HepG2 (cell line): Measurements from ENCODE around the gene ELP2. TPM values are rescaled to one million over a fixed set of nuclear protein-coding genes. Genes with fewer than 3 reads are reported as not detected.
A peak's percentile ranks its signal among the peaks of the same experiment; 100 is the strongest.

Experiments used
- ADNP ChIP-seq: sonication (generic); formaldehyde crosslinking; IDR thresholded peaks from 2 replicates; pipeline ENCODE4 v1.4.0; 2020; ENCODE audit warnings: missing genetic modification reagents
- ARNT ChIP-seq: fragments of 450-650 bp; IDR thresholded peaks from 2 replicates; pipeline ENCODE4 v1.6.1; 2017
- HOXA9 ChIP-seq: sonication (generic); formaldehyde crosslinking; IDR thresholded peaks from 2 replicates; pipeline ENCODE4 v1.8.1; 2022; ENCODE audit warnings: missing genetic modification reagents, mild to moderate bottlenecking, moderate library complexity, borderline replicate concordance
- KDM4B ChIP-seq: sonication (generic); formaldehyde crosslinking; IDR thresholded peaks from 2 replicates; pipeline ENCODE4 v1.4.0; 2020; ENCODE audit warnings: missing genetic modification reagents
- MTA3 ChIP-seq: sonication (generic); formaldehyde crosslinking; IDR thresholded peaks from 2 replicates; pipeline ENCODE4 v1.4.0; 2020; ENCODE audit warnings: missing genetic modification reagents
- NR2F6 ChIP-seq, 2 experiments: IDR thresholded peaks; 2 replicates each; pipeline ENCODE4 v1.6.1; 2016; ENCODE audit warnings: antibody characterized with exemption in 1 of 2, mild to moderate bottlenecking in 1 of 2
- ONECUT2 ChIP-seq: sonication (generic); formaldehyde crosslinking; IDR thresholded peaks from 2 replicates; pipeline ENCODE4 v1.4.0; 2020; ENCODE audit warnings: missing genetic modification reagents
- SCMH1 ChIP-seq: sonication (generic); formaldehyde crosslinking; IDR thresholded peaks from 2 replicates; pipeline ENCODE4 v1.9.0; 2021; ENCODE audit warnings: missing genetic modification reagents, mild to moderate bottlenecking, borderline replicate concordance
- SPEN ChIP-seq: sonication (generic); formaldehyde crosslinking; IDR thresholded peaks from 2 replicates; pipeline ENCODE4 v1.5.1; 2020; ENCODE audit warnings: low read depth, mild to moderate bottlenecking, missing genetic modification reagents
- SUZ12 ChIP-seq: fragments of 150-350 bp; IDR thresholded peaks from 2 replicates; pipeline ENCODE4 v1.6.1; 2014; ENCODE audit warnings: low read depth, low read length
- TBX2 ChIP-seq: sonication (generic); formaldehyde crosslinking; IDR thresholded peaks from 2 replicates; pipeline ENCODE4 v1.5.0; 2020; ENCODE audit warnings: missing genetic modification reagents, mild to moderate bottlenecking, borderline replicate concordance
- TEAD3 ChIP-seq: optimal IDR thresholded peaks from 2 replicates; pipeline ENCODE3; 2016; ENCODE audit warnings: borderline replicate concordance
- TOPORS ChIP-seq: sonication (generic); formaldehyde crosslinking; IDR thresholded peaks from 2 replicates; pipeline ENCODE4 v1.8.0; 2023; ENCODE audit warnings: mild to moderate bottlenecking, missing genetic modification reagents
- ZMYM2 ChIP-seq: sonication (generic); formaldehyde crosslinking; IDR thresholded peaks from 2 replicates; pipeline ENCODE4 v1.8.0; 2022; ENCODE audit warnings: mild to moderate bottlenecking, missing genetic modification reagents
- ZNF12 ChIP-seq: sonication (generic); formaldehyde crosslinking; IDR thresholded peaks from 2 replicates; pipeline ENCODE4 v1.5.0; 2020; ENCODE audit warnings: missing genetic modification reagents
- ZNF33B ChIP-seq: sonication (generic); formaldehyde crosslinking; IDR thresholded peaks from 2 replicates; pipeline ENCODE4 v1.5.1; 2020; ENCODE audit warnings: mild to moderate bottlenecking, missing genetic modification reagents
- ZNF34 ChIP-seq: sonication (generic); formaldehyde crosslinking; IDR thresholded peaks from 2 replicates; pipeline ENCODE4 v1.4.0; 2020; ENCODE audit warnings: mild to moderate bottlenecking, missing genetic modification reagents, borderline replicate concordance
- ZNF343 ChIP-seq: sonication (generic); formaldehyde crosslinking; IDR thresholded peaks from 2 replicates; pipeline ENCODE4 v1.4.0; 2020; ENCODE audit warnings: mild to moderate bottlenecking, missing genetic modification reagents
- ZNF446 ChIP-seq: sonication (generic); formaldehyde crosslinking; IDR thresholded peaks from 2 replicates; pipeline ENCODE4 v1.5.0; 2020; ENCODE audit warnings: mild to moderate bottlenecking, missing genetic modification reagents
- ZNF547 ChIP-seq: sonication (generic); formaldehyde crosslinking; IDR thresholded peaks from 2 replicates; pipeline ENCODE4 v1.5.1; 2020; ENCODE audit warnings: mild to moderate bottlenecking, missing genetic modification reagents
- polyA plus RNA-seq, 8 experiments: library from polyadenylated mRNA; depleted of rRNA in 3 of 8; stranded (reverse) in 7 of 8; unstranded in 1 of 8; fragments of >200 nt; fragmentation: Illumina TruSeq in 4 of 8; extraction: Trizol in 4 of 8; gene quantifications; 2 replicates each; pipeline versions ENCODE4 v1.2.1 to v1.2.3, GENCODE V29; 2011 to 2016; ENCODE audit warnings: low read depth in 4 of 8, missing spikeins in 1 of 8, mixed read lengths in 1 of 8; ENCODE audit not compliant: insufficient read depth in 1 of 8
- total RNA-seq, 5 experiments: library from RNA; depleted of rRNA; stranded (reverse); fragments of >200 nt; fragmentation: Illumina TruSeq; extraction: Trizol; gene quantifications; 2 replicates each; pipeline ENCODE4 v1.2.3, GENCODE V29; 2016; ENCODE audit warnings: low read depth in 1 of 5
- TF ChIP-seq, protein P1 (sequence below): sonication (generic); formaldehyde crosslinking; IDR thresholded peaks from 2 replicates; pipeline ENCODE4 v1.4.0; 2020; ENCODE audit warnings: missing genetic modification reagents, mild to moderate bottlenecking, borderline replicate concordance
- TF ChIP-seq, protein P2 (sequence below): sonication (generic); formaldehyde crosslinking; IDR thresholded peaks from 2 replicates; pipeline ENCODE4 v1.4.0; 2020; ENCODE audit warnings: mild to moderate bottlenecking, low read depth, missing genetic modification reagents
- TF ChIP-seq, protein P3 (sequence below): sonication (generic); formaldehyde crosslinking; IDR thresholded peaks from 2 replicates; pipeline ENCODE4 v1.4.0; 2020; ENCODE audit warnings: low read depth, mild to moderate bottlenecking, missing genetic modification reagents
- TF ChIP-seq, protein P4 (sequence below), 2 experiments: sonication (generic) in 1 of 2; formaldehyde crosslinking in 1 of 2; IDR thresholded peaks; 2 replicates each; pipeline versions ENCODE4 v1.5.1 to v1.6.1; 2011 to 2020; ENCODE audit warnings: borderline replicate concordance in 1 of 2, low read depth in 1 of 2, low read length in 1 of 2, mild to moderate bottlenecking in 1 of 2, missing genetic modification reagents in 1 of 2, moderate library complexity in 1 of 2

Gene ELP2
- total and polyA plus RNA-seq, 2 of the 13 experiments (the other 11 are each of a cell fraction or from before 2014, with no cell fraction given), result 98.7 to 100 TPM

DNA sequence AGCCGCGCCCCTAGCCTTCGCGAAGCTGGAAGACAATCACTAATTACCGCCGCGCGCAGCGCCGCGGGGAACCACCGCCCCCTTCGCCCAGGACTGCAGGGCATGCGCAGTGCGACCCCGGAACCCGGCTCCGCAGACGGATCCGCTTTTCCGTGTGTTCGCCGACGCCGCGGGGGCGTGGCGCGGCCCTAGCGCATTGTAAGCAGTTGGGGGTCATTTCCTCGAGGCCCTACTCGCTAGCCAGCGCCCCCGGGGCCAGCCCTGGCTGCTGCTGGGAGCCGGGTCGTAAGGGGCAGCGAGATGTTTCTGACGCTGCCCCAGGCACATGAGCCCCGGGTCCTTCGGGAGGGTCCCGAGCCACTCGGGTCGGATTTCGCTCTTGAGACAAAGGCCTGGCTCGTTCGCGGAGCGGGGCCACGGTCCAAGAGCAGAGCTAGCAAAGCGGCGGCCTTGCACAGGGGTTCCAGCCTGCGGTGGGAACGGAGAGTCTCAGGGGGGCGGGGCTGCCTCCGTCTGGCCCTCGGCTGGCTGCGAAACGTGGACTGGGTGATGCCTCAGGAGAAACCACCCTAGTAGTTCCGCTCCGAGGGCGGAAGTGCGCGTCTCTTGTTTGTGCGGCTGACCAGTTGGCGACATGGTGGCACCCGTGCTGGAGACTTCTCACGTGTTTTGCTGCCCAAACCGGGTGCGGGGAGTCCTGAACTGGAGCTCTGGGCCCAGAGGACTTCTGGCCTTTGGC is at the start of gene ELP2, which contains the start of gene SLC39A6 (continued):
- peak; percentile 87; the same call in 1 of the 2 replicates for TF ChIP-seq ZNF33B (CRISPR knock-in tag)
- no peak for TF ChIP-seq ONECUT2 (CRISPR knock-in tag)
- no peak; the same call in 1 of the 2 replicates for TF ChIP-seq NR2F6 (IDR thresholded peaks at IDR 0.05)
- peak; percentile 46; the same call in 1 of the 2 replicates for TF ChIP-seq NR2F6 (CRISPR knock-in tag; IDR thresholded peaks at IDR 0.05)
- TF ChIP-seq ZNF343, result 0 out of 2 replicates have a peak, but pooled peaks have one; percentile 59
- no peak for TF ChIP-seq MTA3 (CRISPR knock-in tag)
- TF ChIP-seq, protein P1, sequence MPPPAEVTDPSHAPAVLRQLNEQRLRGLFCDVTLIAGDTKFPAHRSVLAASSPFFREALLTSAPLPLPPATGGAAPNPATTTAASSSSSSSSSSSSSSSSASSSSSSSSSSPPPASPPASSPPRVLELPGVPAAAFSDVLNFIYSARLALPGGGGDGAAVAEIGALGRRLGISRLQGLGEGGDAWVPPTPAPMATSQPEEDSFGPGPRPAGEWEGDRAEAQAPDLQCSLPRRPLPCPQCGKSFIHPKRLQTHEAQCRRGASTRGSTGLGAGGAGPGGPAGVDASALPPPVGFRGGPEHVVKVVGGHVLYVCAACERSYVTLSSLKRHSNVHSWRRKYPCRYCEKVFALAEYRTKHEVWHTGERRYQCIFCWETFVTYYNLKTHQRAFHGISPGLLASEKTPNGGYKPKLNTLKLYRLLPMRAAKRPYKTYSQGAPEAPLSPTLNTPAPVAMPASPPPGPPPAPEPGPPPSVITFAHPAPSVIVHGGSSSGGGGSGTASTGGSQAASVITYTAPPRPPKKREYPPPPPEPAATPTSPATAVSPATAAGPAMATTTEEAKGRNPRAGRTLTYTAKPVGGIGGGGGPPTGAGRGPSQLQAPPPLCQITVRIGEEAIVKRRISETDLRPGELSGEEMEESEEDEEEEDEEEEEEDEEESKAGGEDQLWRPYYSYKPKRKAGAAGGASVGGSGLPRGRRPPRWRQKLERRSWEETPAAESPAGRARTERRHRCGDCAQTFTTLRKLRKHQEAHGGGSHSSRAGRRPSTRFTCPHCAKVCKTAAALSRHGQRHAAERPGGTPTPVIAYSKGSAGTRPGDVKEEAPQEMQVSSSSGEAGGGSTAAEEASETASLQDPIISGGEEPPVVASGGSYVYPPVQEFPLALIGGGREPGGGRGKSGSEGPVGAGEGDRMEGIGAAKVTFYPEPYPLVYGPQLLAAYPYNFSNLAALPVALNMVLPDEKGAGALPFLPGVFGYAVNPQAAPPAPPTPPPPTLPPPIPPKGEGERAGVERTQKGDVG (CRISPR knock-in tag), result no peak; the same call in 1 of the 2 replicates
- TF ChIP-seq, protein P2, sequence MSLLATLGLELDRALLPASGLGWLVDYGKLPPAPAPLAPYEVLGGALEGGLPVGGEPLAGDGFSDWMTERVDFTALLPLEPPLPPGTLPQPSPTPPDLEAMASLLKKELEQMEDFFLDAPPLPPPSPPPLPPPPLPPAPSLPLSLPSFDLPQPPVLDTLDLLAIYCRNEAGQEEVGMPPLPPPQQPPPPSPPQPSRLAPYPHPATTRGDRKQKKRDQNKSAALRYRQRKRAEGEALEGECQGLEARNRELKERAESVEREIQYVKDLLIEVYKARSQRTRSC (CRISPR knock-in tag), result no peak
- TF ChIP-seq TEAD3 (CRISPR knock-in tag), result no peak
- TF ChIP-seq ADNP (CRISPR knock-in tag), result no peak
- TF ChIP-seq ARNT, result no peak
- TF ChIP-seq ZMYM2, result peak; percentile 36; the same call in 1 of the 2 replicates
- TF ChIP-seq SUZ12, result no peak
- no peak for TF ChIP-seq SCMH1 (CRISPR knock-in tag)
- TF ChIP-seq ZNF547 (CRISPR knock-in tag), result peak; percentile 94
- TF ChIP-seq, protein P3, sequence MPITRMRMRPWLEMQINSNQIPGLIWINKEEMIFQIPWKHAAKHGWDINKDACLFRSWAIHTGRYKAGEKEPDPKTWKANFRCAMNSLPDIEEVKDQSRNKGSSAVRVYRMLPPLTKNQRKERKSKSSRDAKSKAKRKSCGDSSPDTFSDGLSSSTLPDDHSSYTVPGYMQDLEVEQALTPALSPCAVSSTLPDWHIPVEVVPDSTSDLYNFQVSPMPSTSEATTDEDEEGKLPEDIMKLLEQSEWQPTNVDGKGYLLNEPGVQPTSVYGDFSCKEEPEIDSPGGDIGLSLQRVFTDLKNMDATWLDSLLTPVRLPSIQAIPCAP (CRISPR knock-in tag), result no peak
- TF ChIP-seq ZNF12 (CRISPR knock-in tag), result peak; percentile 8; the same call in 1 of the 2 replicates
- TF ChIP-seq ZNF446, result no peak; the same call in 1 of the 2 replicates
- peak; percentile 89 for TF ChIP-seq TBX2 (CRISPR knock-in tag)
- no peak for TF ChIP-seq TOPORS (CRISPR knock-in tag)
- peak; percentile 75 for TF ChIP-seq KDM4B (CRISPR knock-in tag)
- peak; percentile 82 for TF ChIP-seq SPEN (CRISPR knock-in tag)
- peak; percentile 34 for TF ChIP-seq HOXA9
- no peak for TF ChIP-seq ZNF34 (CRISPR knock-in tag)
- TF ChIP-seq, protein P4, sequence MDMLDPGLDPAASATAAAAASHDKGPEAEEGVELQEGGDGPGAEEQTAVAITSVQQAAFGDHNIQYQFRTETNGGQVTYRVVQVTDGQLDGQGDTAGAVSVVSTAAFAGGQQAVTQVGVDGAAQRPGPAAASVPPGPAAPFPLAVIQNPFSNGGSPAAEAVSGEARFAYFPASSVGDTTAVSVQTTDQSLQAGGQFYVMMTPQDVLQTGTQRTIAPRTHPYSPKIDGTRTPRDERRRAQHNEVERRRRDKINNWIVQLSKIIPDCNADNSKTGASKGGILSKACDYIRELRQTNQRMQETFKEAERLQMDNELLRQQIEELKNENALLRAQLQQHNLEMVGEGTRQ (IDR thresholded peaks at IDR 0.05; ENCODE audit: low read depth, low read length), result no peak
- TF ChIP-seq, protein P4 (CRISPR knock-in tag; IDR thresholded peaks at IDR 0.05; ENCODE audit: borderline replicate concordance), result peak; percentile 54; the same call in 1 of the 2 replicates
